HL-60 (cell line): ENCODE results near the gene DHCR24.

Source experiments
- POLR2AphosphoS5 ChIP-seq: IDR thresholded peaks from 2 replicates; pipeline ENCODE4 v1.6.1; 2012; ENCODE audit warnings: low read depth
- TF ChIP-seq, protein P1 (sequence below): IDR thresholded peaks from one replicate; pipeline ENCODE4 v1.5.1; 2011; ENCODE audit warnings: low read length, control low read depth, inconsistent platforms; ENCODE audit not compliant: insufficient read depth
- TF ChIP-seq, protein P2 (sequence below): IDR thresholded peaks from 2 replicates; pipeline ENCODE4 v1.6.1; 2012; ENCODE audit warnings: low read depth; ENCODE audit not compliant: insufficient replicate concordance

GRCh38 chr1:54882519-54882918 lies 4.5 kb downstream of the DHCR24 start:
- TF ChIP-seq, protein P1, sequence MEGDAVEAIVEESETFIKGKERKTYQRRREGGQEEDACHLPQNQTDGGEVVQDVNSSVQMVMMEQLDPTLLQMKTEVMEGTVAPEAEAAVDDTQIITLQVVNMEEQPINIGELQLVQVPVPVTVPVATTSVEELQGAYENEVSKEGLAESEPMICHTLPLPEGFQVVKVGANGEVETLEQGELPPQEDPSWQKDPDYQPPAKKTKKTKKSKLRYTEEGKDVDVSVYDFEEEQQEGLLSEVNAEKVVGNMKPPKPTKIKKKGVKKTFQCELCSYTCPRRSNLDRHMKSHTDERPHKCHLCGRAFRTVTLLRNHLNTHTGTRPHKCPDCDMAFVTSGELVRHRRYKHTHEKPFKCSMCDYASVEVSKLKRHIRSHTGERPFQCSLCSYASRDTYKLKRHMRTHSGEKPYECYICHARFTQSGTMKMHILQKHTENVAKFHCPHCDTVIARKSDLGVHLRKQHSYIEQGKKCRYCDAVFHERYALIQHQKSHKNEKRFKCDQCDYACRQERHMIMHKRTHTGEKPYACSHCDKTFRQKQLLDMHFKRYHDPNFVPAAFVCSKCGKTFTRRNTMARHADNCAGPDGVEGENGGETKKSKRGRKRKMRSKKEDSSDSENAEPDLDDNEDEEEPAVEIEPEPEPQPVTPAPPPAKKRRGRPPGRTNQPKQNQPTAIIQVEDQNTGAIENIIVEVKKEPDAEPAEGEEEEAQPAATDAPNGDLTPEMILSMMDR, result no peak
- TF ChIP-seq, protein P2, sequence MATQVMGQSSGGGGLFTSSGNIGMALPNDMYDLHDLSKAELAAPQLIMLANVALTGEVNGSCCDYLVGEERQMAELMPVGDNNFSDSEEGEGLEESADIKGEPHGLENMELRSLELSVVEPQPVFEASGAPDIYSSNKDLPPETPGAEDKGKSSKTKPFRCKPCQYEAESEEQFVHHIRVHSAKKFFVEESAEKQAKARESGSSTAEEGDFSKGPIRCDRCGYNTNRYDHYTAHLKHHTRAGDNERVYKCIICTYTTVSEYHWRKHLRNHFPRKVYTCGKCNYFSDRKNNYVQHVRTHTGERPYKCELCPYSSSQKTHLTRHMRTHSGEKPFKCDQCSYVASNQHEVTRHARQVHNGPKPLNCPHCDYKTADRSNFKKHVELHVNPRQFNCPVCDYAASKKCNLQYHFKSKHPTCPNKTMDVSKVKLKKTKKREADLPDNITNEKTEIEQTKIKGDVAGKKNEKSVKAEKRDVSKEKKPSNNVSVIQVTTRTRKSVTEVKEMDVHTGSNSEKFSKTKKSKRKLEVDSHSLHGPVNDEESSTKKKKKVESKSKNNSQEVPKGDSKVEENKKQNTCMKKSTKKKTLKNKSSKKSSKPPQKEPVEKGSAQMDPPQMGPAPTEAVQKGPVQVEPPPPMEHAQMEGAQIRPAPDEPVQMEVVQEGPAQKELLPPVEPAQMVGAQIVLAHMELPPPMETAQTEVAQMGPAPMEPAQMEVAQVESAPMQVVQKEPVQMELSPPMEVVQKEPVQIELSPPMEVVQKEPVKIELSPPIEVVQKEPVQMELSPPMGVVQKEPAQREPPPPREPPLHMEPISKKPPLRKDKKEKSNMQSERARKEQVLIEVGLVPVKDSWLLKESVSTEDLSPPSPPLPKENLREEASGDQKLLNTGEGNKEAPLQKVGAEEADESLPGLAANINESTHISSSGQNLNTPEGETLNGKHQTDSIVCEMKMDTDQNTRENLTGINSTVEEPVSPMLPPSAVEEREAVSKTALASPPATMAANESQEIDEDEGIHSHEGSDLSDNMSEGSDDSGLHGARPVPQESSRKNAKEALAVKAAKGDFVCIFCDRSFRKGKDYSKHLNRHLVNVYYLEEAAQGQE, result no peak
- no peak for TF ChIP-seq POLR2AphosphoS5
